Measurements from ENCODE around the gene HDGFL1.

DNA sequence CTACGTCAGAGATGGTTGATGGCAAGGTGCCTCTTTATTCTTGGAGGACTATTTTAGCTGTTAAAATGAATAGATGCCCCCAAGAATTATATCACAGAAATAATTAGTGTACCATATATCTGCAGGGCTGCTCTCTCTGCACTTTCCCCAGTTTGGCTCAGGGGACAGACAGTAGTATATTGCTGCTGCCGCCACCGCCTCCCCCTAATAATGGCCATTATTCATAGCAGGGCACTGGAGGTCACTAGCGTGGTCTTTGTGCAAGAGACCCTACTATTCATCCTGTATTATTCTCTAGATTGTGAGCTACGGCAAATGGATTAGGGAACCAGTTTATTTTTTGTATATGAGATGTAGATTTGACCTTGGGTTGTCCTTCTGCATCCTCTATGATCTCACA, 11.0 kb downstream of the HDGFL1 start:
- TF ChIP-seq GLI2 (tag by site-specific recombination; IDR thresholded peaks at IDR 0.05; ENCODE audit: borderline replicate concordance, low read depth) (no peak), MEIS1 (CRISPR knock-in tag; IDR thresholded peaks at IDR 0.05; ENCODE audit: borderline replicate concordance) (no peak), ZNF777 (tag by site-specific recombination; IDR thresholded peaks at IDR 0.05; ENCODE audit: borderline replicate concordance) (no peak), ZFP37 (tag by site-specific recombination; IDR thresholded peaks at IDR 0.05) (no peak), KLF9 (tag by site-specific recombination; IDR thresholded peaks at IDR 0.05; ENCODE audit: low read depth) (no peak)
- TF ChIP-seq, protein P1, sequence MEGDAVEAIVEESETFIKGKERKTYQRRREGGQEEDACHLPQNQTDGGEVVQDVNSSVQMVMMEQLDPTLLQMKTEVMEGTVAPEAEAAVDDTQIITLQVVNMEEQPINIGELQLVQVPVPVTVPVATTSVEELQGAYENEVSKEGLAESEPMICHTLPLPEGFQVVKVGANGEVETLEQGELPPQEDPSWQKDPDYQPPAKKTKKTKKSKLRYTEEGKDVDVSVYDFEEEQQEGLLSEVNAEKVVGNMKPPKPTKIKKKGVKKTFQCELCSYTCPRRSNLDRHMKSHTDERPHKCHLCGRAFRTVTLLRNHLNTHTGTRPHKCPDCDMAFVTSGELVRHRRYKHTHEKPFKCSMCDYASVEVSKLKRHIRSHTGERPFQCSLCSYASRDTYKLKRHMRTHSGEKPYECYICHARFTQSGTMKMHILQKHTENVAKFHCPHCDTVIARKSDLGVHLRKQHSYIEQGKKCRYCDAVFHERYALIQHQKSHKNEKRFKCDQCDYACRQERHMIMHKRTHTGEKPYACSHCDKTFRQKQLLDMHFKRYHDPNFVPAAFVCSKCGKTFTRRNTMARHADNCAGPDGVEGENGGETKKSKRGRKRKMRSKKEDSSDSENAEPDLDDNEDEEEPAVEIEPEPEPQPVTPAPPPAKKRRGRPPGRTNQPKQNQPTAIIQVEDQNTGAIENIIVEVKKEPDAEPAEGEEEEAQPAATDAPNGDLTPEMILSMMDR (tag by site-specific recombination; IDR thresholded peaks at IDR 0.05): no peak
- TF ChIP-seq, protein P2, sequence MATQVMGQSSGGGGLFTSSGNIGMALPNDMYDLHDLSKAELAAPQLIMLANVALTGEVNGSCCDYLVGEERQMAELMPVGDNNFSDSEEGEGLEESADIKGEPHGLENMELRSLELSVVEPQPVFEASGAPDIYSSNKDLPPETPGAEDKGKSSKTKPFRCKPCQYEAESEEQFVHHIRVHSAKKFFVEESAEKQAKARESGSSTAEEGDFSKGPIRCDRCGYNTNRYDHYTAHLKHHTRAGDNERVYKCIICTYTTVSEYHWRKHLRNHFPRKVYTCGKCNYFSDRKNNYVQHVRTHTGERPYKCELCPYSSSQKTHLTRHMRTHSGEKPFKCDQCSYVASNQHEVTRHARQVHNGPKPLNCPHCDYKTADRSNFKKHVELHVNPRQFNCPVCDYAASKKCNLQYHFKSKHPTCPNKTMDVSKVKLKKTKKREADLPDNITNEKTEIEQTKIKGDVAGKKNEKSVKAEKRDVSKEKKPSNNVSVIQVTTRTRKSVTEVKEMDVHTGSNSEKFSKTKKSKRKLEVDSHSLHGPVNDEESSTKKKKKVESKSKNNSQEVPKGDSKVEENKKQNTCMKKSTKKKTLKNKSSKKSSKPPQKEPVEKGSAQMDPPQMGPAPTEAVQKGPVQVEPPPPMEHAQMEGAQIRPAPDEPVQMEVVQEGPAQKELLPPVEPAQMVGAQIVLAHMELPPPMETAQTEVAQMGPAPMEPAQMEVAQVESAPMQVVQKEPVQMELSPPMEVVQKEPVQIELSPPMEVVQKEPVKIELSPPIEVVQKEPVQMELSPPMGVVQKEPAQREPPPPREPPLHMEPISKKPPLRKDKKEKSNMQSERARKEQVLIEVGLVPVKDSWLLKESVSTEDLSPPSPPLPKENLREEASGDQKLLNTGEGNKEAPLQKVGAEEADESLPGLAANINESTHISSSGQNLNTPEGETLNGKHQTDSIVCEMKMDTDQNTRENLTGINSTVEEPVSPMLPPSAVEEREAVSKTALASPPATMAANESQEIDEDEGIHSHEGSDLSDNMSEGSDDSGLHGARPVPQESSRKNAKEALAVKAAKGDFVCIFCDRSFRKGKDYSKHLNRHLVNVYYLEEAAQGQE (tag by site-specific recombination; IDR thresholded peaks at IDR 0.05): no peak

All from HEK293 (cell line).